CD4-positive, alpha-beta T cell (primary cell): ENCODE data around the gene VCAN. TPM values are rescaled to one million over a fixed set of nuclear protein-coding genes. Genes with fewer than 3 reads are reported as not detected.

ENCODE experiments used
- ATAC-seq: fragments of 200-7000 bp; cut with Tn5 transposase; one replicate; pipeline ENCODE4 v1.10.0; 2022; ENCODE audit warnings: mild to moderate bottlenecking; ENCODE audit not compliant: poor library complexity
- CTCF ChIA-PET: fragments of 350-600 bp; sonication (Branson Sonifier 250); formaldehyde crosslinking; loops from one replicate; lab custom pipeline; 2021; ENCODE audit warnings: antibody characterized with exemption, inconsistent platforms; lab: Charles Lee
- POLR2A ChIA-PET: fragments of 350-600 bp; sonication (Branson Sonifier 250); formaldehyde crosslinking; loops from one replicate; lab custom pipeline; 2021; ENCODE audit warnings: antibody characterized with exemption, inconsistent platforms; lab: Charles Lee
- DNase-seq, 14 experiments: peaks; one replicate each; pipeline ENCODE4 v3.0.0-alpha.2; 2013 to 2020; ENCODE audit warnings: mixed read lengths in 2 of 14
- H3K27ac ChIP-seq, 2 donors: one replicate each; pipeline versions ENCODE4 v1.5.1 to v1.7.0; 2013; ENCODE audit warnings: low read length in 2 of 2, low read depth in 1 of 2, mild to moderate bottlenecking in 1 of 2
- H3K27me3 ChIP-seq, 2 experiments: 1 replicate in 1 of 2; 2 replicates in 1 of 2; pipeline versions ENCODE4 v1.6.1 to v1.7.0; 2013; ENCODE audit warnings: low read length in 2 of 2, control low read depth in 1 of 2, mild to moderate bottlenecking in 1 of 2, moderate library complexity in 1 of 2; ENCODE audit not compliant: insufficient read depth in 2 of 2, control insufficient read depth in 1 of 2
- H3K36me3 ChIP-seq: one replicate; pipeline ENCODE4 v1.6.1; 2013; ENCODE audit warnings: low read length, control low read depth; ENCODE audit not compliant: insufficient read depth
- H3K4me1 ChIP-seq: one replicate; pipeline ENCODE4 v1.6.1; 2013; ENCODE audit warnings: low read length, control low read depth; ENCODE audit not compliant: insufficient read depth
- H3K4me3 ChIP-seq: one replicate; pipeline ENCODE4 v1.5.1; 2013; ENCODE audit warnings: mild to moderate bottlenecking, low read length, moderate library complexity
- H3K9me3 ChIP-seq, 2 experiments: 1 replicate in 1 of 2; 2 replicates in 1 of 2; pipeline versions ENCODE4 v1.6.1 to v1.7.0; 2013; ENCODE audit warnings: low read length in 2 of 2, mild to moderate bottlenecking in 2 of 2, control low read depth in 1 of 2, moderate library complexity in 1 of 2; ENCODE audit not compliant: control insufficient read depth in 1 of 2, insufficient read depth in 1 of 2
- H3K27ac Mint-ChIP-seq: one replicate; pipeline ENCODE4 v1.8.0; 2020; ENCODE audit warnings: mixed read lengths
- H3K27me3 Mint-ChIP-seq: one replicate; pipeline ENCODE4 v1.8.0; 2021; ENCODE audit warnings: mixed read lengths
- H3K36me3 Mint-ChIP-seq: one replicate; pipeline ENCODE4 v1.8.0; 2021; ENCODE audit warnings: low read depth, mixed read lengths
- H3K4me1 Mint-ChIP-seq: one replicate; pipeline ENCODE4 v1.8.0; 2021; ENCODE audit warnings: low read depth, mixed read lengths
- H3K4me3 Mint-ChIP-seq: one replicate; pipeline ENCODE4 v1.8.0; 2020; ENCODE audit warnings: mild to moderate bottlenecking, mixed read lengths
- H3K9me3 Mint-ChIP-seq: one replicate; pipeline ENCODE4 v1.8.0; 2020; ENCODE audit warnings: mixed read lengths
- CTCF ChIP-seq: fragments of 200-600 bp; IDR thresholded peaks from one replicate; pipeline ENCODE4 v1.8.0; 2022; ENCODE audit warnings: antibody characterized with exemption, mild to moderate bottlenecking
- intact Hi-C, 2 experiments: fragments of 100-400 bp; cut with DNase I in 1 of 2; cut with micrococcal nuclease in 1 of 2; formaldehyde crosslinking; loops; one replicate each; pipeline versions ENCODE4 v1.15.1 to v1.9.0; 2023 to 2025; cut with DNase I, micrococcal nuclease
- total RNA-seq, 174 experiments: library from RNA in 2 of 174; stranded (reverse) in 2 of 174; gene quantifications; one replicate each; pipeline ENCODE4 v1.2.3 and lab custom pipeline; 2021 to 2026

Gene VCAN
- total RNA-seq, 2 experiments from 2014 or later: 6.4 to 7.1 TPM

GRCh38 chr5:83517072-83517687 is 45.6 kb downstream of the VCAN start:
- ChIA-PET POLR2A (no interaction called here), CTCF (no interaction called here)
- no peaks in the 10 kb centered on the region for H3K36me3 ChIP-seq
- no peaks in the 10 kb centered on the region for H3K4me1 ChIP-seq
- ATAC-seq (no peak), DNase-seq (no peak)
- no peak overlapping the region for H3K4me3 ChIP-seq
- H3K36me3 Mint-ChIP-seq: no peaks in the 10 kb centered on the region
- intact Hi-C loops: no loop called here
- no peak overlapping the region for H3K27ac Mint-ChIP-seq
- no peaks in the 10 kb centered on the region for H3K4me1 Mint-ChIP-seq
- no peaks in the 10 kb centered on the region for H3K9me3 Mint-ChIP-seq
- TF ChIP-seq CTCF: no peak
- peaks cover 0 to 5% of the 10 kb centered on the region in 2 experiments for H3K27me3 ChIP-seq
- no peak overlapping the region for H3K27ac ChIP-seq
- H3K9me3 ChIP-seq: no peaks in the 10 kb centered on the region
- H3K4me3 Mint-ChIP-seq: no peak overlapping the region
- peaks cover 9% of the 10 kb centered on the region for H3K27me3 Mint-ChIP-seq

DNA sequence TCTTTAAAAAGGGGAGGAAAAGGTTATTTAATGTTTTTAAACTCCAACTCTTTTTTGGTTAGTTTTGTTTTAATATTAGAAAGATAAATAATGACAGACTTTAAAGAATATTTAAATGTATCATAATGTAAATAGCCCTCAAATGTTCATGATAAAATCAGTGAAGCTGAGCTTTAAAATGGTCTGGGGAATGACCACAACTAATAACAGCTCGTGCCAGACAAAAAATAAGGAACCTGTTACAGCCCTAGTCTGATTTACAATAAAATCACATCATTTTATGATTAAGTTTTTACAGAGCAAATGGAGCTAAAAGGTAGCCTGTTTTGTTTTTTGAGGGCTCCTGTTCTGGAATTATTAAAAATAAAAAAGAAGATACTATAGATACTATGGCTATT is 46.1 kb downstream of the VCAN start:
- ChIA-PET POLR2A (no interaction called here), CTCF (no interaction called here)
- no peaks in the 10 kb centered on the region for H3K36me3 ChIP-seq
- Mint-ChIP-seq H3K36me3 (no peaks in the 10 kb centered on the region), H3K27ac (no peak overlapping the region), H3K4me3 (no peak overlapping the region), H3K4me1 (no peaks in the 10 kb centered on the region), H3K27me3 (peaks cover 9% of the 10 kb centered on the region), H3K9me3 (no peaks in the 10 kb centered on the region)
- H3K4me3 ChIP-seq: no peak overlapping the region
- H3K9me3 ChIP-seq: no peaks in the 10 kb centered on the region
- intact Hi-C loops: no loop called here
- no peak overlapping the region for H3K27ac ChIP-seq
- TF ChIP-seq CTCF: no peak
- DNase-seq (no peak), ATAC-seq (no peak)
- H3K27me3 ChIP-seq: peaks cover 0 to 5% of the 10 kb centered on the region in 2 experiments
- no peaks in the 10 kb centered on the region for H3K4me1 ChIP-seq

GRCh38 chr5:83518319-83519061 is 46.9 kb downstream of the VCAN start:
- Histone ChIP-seq H3K4me3 (no peak overlapping the region), H3K4me1 (no peaks in the 10 kb centered on the region), H3K27ac (no peak overlapping the region), H3K9me3 (no peaks in the 10 kb centered on the region), H3K27me3 (peaks cover 0 to 5% of the 10 kb centered on the region in 2 experiments), H3K36me3 (no peaks in the 10 kb centered on the region)
- Mint-ChIP-seq H3K9me3 (no peaks in the 10 kb centered on the region), H3K36me3 (no peaks in the 10 kb centered on the region), H3K27ac (no peak overlapping the region), H3K4me1 (no peaks in the 10 kb centered on the region), H3K27me3 (peaks cover 9% of the 10 kb centered on the region), H3K4me3 (no peak overlapping the region)
- ChIA-PET CTCF (no interaction called here), POLR2A (no interaction called here)
- TF ChIP-seq CTCF: no peak
- ATAC-seq (no peak), DNase-seq (no peak)
- intact Hi-C loops: no loop called here
